C4-2B (cell line): ENCODE data around the gene TBPL1.

Experiments
- CTCF ChIP-seq: fragments of 450-650 bp; conservative IDR thresholded peaks from 2 replicates; pipeline ENCODE4 v1.5.1; 2017; ENCODE audit warnings: mild to moderate bottlenecking
- ZFX ChIP-seq: fragments of 450-650 bp; IDR thresholded peaks from 2 replicates; pipeline ENCODE4 v1.6.1; 2017

GRCh38 chr6:133991096-133991593 is 38.1 kb downstream of the TBPL1 start:
- TF ChIP-seq CTCF (no peak), ZFX (no peak)
